HFF-Myc (cell line): ENCODE results near the gene SPINT1.

ENCODE experiments used
- DNase-seq: peaks from one replicate; pipeline ENCODE4 v3.0.0-alpha.2; 2011; ENCODE audit warnings: low read depth; ENCODE audit errors: extremely low read depth
- H3K4me3 ChIP-seq: replicated peaks from 2 replicates; pipeline ENCODE4 v1.5.1; 2011; ENCODE audit warnings: low read depth, mild to moderate bottlenecking, control low read depth, low read length
- CTCF ChIP-seq: IDR thresholded peaks from 2 replicates; pipeline ENCODE4 v1.5.1; 2012; ENCODE audit warnings: mild to moderate bottlenecking, low read depth, low read length, control low read depth; ENCODE audit errors: missing control alignments

Gene SPINT1

GRCh38 chr15:40906991-40907802 is 63.3 kb downstream of the SPINT1 start:
- H3K4me3 ChIP-seq: peak overlapping the region; percentile 33
- TF ChIP-seq CTCF: no peak
- DNase-seq: no peak
